SK-N-SH treated with all-trans-retinoic acid at 6 μM for 48 hours (cell line): ENCODE measurements around the gene ADORA2A.

Source experiments
- ATAC-seq: fragments of 200-7000 bp; cut with Tn5 transposase; 3 replicates; pipeline ENCODE4 v1.9.1; 2020; ENCODE audit warnings: mild to moderate bottlenecking, moderate library complexity
- BACH2 ChIP-seq: fragments of 250-450 bp; sonication (Bioruptor Pico); IDR thresholded peaks from 2 replicates; pipeline ENCODE4 v1.9.0; 2021; ENCODE audit warnings: mild to moderate bottlenecking, borderline replicate concordance
- CREB5 ChIP-seq: fragments of 250-450 bp; sonication (Bioruptor Pico); IDR thresholded peaks from 2 replicates; pipeline ENCODE4 v1.5.1; 2020; ENCODE audit warnings: low read depth, mild to moderate bottlenecking, moderate library complexity
- CSRNP3 ChIP-seq: fragments of 250-450 bp; sonication (Bioruptor Pico); IDR thresholded peaks from 2 replicates; pipeline ENCODE4 v1.5.1; 2021; ENCODE audit warnings: mild to moderate bottlenecking, moderate library complexity
- ESRRG ChIP-seq: fragments of 250-450 bp; sonication (Bioruptor Pico); IDR thresholded peaks from 2 replicates; pipeline ENCODE4 v1.6.1; 2021; ENCODE audit warnings: mild to moderate bottlenecking
- GLIS3 ChIP-seq: fragments of 250-450 bp; sonication (Bioruptor Pico); IDR thresholded peaks from 2 replicates; pipeline ENCODE4 v1.5.0; 2020; ENCODE audit warnings: mild to moderate bottlenecking, moderate library complexity
- ISL1 ChIP-seq: fragments of 250-450 bp; sonication (Bioruptor Pico); IDR thresholded peaks from 2 replicates; pipeline ENCODE4 v2.1.2; 2022; ENCODE audit warnings: mild to moderate bottlenecking, moderate library complexity
- OSR1 ChIP-seq: fragments of 250-450 bp; sonication (Bioruptor Pico); IDR thresholded peaks from 2 replicates; pipeline ENCODE4 v1.8.0; 2022; ENCODE audit warnings: moderate library complexity, mild to moderate bottlenecking, inconsistent platforms
- PATZ1 ChIP-seq: fragments of 250-450 bp; sonication (Bioruptor Pico); IDR thresholded peaks from 2 replicates; pipeline ENCODE4 v1.8.0; 2020; ENCODE audit warnings: mild to moderate bottlenecking, moderate library complexity, borderline replicate concordance
- POU6F1 ChIP-seq: fragments of 250-450 bp; sonication (Bioruptor Pico); IDR thresholded peaks from 2 replicates; pipeline ENCODE4 v1.8.0; 2021; ENCODE audit warnings: low read depth, mild to moderate bottlenecking, moderate library complexity, borderline replicate concordance
- TCF4 ChIP-seq: fragments of 250-450 bp; sonication (Bioruptor Pico); IDR thresholded peaks from 2 replicates; pipeline ENCODE4 v1.8.0; 2021; ENCODE audit warnings: mild to moderate bottlenecking, moderate library complexity, borderline replicate concordance
- TOX ChIP-seq: fragments of 250-450 bp; sonication (Bioruptor Pico); IDR thresholded peaks from 2 replicates; pipeline ENCODE4 v1.8.0; 2021; ENCODE audit warnings: mild to moderate bottlenecking, moderate library complexity, borderline replicate concordance
- TSHZ2 ChIP-seq: fragments of 250-450 bp; sonication (Bioruptor Pico); IDR thresholded peaks from 2 replicates; pipeline ENCODE4 v1.5.0; 2020; ENCODE audit warnings: mild to moderate bottlenecking, moderate library complexity
- ZC3H10 ChIP-seq: fragments of 250-450 bp; sonication (Bioruptor Pico); IDR thresholded peaks from 2 replicates; pipeline ENCODE4 v1.5.1; 2021; ENCODE audit warnings: mild to moderate bottlenecking, moderate library complexity
- ZFP3 ChIP-seq: fragments of 250-450 bp; sonication (Bioruptor Pico); IDR thresholded peaks from 2 replicates; pipeline ENCODE4 v1.5.0; 2020; ENCODE audit warnings: mild to moderate bottlenecking, moderate library complexity
- ZFP30 ChIP-seq: fragments of 450-650 bp; formaldehyde crosslinking; IDR thresholded peaks from 2 replicates; pipeline ENCODE4 v1.5.0; 2022; ENCODE audit warnings: mild to moderate bottlenecking, moderate library complexity
- ZNF8 ChIP-seq: fragments of 450-650 bp; formaldehyde crosslinking; IDR thresholded peaks from 2 replicates; pipeline ENCODE4 v1.5.0; 2020; ENCODE audit warnings: mild to moderate bottlenecking, moderate library complexity

ADORA2A gene

GRCh38 chr22:24435861-24436371 is 8.5 kb downstream of the ADORA2A start (continued):
- no peak for TF ChIP-seq CREB5 (CRISPR knock-in tag)
- TF ChIP-seq ISL1 (CRISPR knock-in tag): no peak
- no peak for TF ChIP-seq TCF4 (CRISPR knock-in tag)
- no peak for TF ChIP-seq GLIS3 (CRISPR knock-in tag)
- TF ChIP-seq OSR1 (CRISPR knock-in tag): no peak

- TF ChIP-seq BACH2 (CRISPR knock-in tag) (no peak), ZC3H10 (no peak), OSR1 (CRISPR knock-in tag) (no peak), TCF4 (CRISPR knock-in tag) (no peak), ZFP30 (CRISPR knock-in tag) (no peak), PATZ1 (CRISPR knock-in tag) (no peak), GLIS3 (CRISPR knock-in tag) (no peak), TOX (CRISPR knock-in tag) (no peak), TSHZ2 (no peak), ESRRG (CRISPR knock-in tag) (no peak), CREB5 (CRISPR knock-in tag) (no peak), POU6F1 (CRISPR knock-in tag) (no peak)
- no peak for ATAC-seq
Measured at GRCh38 chr22:24436553-24436952, 9.2 kb downstream of the ADORA2A start.

- ATAC-seq: no peak
- TF ChIP-seq ZNF8 (no peak), ZFP3 (CRISPR knock-in tag) (no peak), CREB5 (CRISPR knock-in tag) (no peak), CSRNP3 (CRISPR knock-in tag) (no peak), BACH2 (CRISPR knock-in tag) (no peak)
Measured at GRCh38 chr22:24437091-24437490, 9.7 kb downstream of the ADORA2A start.
